ENCODE data around the gene POLDIP2. TPM values are rescaled to one million over a fixed set of nuclear protein-coding genes. Genes with fewer than 3 reads are reported as not detected.

Gene POLDIP2
- total and polyA plus RNA-seq, 2 of the 13 experiments (the other 11 are each of a cell fraction or from before 2014, with no cell fraction given), result 85.9 to 114 TPM

DNA sequence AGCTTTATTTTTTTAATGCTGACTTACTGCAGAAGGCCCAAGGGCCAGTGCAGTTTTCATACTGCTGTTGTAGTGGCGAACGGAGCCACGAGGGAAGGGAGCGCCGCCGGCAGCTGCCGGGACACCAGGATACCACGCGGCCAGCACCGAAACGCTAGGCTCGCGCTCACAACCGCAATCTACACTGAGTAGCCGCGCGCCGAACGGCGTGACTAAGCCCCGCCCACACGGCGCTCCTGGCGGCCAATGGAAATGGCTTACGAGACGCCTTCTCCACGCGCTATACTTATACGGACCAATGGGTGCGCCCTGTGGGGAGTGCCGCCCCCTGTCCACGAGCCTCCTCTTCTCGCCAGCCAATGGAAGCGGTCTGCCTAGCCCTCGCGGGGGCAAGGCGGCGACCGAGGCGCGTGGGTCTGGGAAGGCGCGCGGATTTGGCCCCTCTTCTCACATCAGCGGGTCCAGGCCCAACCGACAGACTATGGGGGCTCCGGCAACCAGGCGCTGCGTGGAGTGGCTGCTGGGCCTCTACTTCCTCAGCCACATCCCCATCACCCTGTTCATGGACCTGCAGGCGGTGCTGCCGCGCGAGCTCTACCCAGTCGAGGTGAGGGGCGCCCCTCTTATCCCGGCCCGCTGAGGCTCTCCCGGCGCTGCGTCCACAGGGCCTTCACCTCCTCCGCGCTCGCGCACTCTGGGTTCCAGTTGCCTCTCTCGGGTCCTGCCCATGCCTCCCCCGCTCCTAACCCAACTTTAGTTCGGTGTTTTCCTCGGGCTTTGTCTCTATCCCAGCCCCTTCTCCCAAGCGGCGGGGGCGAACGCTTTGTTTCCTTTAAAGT, 38.3 kb downstream of the POLDIP2 start, which contains the start of gene TMEM97 (continued):
- TF ChIP-seq, protein P1, sequence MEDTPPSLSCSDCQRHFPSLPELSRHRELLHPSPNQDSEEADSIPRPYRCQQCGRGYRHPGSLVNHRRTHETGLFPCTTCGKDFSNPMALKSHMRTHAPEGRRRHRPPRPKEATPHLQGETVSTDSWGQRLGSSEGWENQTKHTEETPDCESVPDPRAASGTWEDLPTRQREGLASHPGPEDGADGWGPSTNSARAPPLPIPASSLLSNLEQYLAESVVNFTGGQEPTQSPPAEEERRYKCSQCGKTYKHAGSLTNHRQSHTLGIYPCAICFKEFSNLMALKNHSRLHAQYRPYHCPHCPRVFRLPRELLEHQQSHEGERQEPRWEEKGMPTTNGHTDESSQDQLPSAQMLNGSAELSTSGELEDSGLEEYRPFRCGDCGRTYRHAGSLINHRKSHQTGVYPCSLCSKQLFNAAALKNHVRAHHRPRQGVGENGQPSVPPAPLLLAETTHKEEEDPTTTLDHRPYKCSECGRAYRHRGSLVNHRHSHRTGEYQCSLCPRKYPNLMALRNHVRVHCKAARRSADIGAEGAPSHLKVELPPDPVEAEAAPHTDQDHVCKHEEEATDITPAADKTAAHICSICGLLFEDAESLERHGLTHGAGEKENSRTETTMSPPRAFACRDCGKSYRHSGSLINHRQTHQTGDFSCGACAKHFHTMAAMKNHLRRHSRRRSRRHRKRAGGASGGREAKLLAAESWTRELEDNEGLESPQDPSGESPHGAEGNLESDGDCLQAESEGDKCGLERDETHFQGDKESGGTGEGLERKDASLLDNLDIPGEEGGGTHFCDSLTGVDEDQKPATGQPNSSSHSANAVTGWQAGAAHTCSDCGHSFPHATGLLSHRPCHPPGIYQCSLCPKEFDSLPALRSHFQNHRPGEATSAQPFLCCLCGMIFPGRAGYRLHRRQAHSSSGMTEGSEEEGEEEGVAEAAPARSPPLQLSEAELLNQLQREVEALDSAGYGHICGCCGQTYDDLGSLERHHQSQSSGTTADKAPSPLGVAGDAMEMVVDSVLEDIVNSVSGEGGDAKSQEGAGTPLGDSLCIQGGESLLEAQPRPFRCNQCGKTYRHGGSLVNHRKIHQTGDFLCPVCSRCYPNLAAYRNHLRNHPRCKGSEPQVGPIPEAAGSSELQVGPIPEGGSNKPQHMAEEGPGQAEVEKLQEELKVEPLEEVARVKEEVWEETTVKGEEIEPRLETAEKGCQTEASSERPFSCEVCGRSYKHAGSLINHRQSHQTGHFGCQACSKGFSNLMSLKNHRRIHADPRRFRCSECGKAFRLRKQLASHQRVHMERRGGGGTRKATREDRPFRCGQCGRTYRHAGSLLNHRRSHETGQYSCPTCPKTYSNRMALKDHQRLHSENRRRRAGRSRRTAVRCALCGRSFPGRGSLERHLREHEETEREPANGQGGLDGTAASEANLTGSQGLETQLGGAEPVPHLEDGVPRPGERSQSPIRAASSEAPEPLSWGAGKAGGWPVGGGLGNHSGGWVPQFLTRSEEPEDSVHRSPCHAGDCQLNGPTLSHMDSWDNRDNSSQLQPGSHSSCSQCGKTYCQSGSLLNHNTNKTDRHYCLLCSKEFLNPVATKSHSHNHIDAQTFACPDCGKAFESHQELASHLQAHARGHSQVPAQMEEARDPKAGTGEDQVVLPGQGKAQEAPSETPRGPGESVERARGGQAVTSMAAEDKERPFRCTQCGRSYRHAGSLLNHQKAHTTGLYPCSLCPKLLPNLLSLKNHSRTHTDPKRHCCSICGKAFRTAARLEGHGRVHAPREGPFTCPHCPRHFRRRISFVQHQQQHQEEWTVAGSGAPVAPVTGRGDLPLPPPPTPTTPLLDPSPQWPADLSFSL (CRISPR knock-in tag; IDR thresholded peaks at IDR 0.05), result no peak
- TF ChIP-seq ZNF510 (CRISPR knock-in tag; IDR thresholded peaks at IDR 0.05; ENCODE audit: low read depth) (0 out of 2 replicates have a peak, but pooled peaks have one; percentile 67), HOXD1 (CRISPR knock-in tag; IDR thresholded peaks at IDR 0.05) (peak; percentile 65; the same call in 1 of the 2 replicates), NFATC3 (CRISPR knock-in tag; IDR thresholded peaks at IDR 0.05) (no peak), ONECUT2 (CRISPR knock-in tag; IDR thresholded peaks at IDR 0.05) (no peak; the same call in 1 of the 2 replicates), SMYD3 (CRISPR knock-in tag; IDR thresholded peaks at IDR 0.05) (peak; percentile 96), ERF (CRISPR knock-in tag; IDR thresholded peaks at IDR 0.05) (peak; percentile 46; the same call in 1 of the 2 replicates), TAF15 (IDR thresholded peaks at IDR 0.05; ENCODE audit: low read depth, low read length, poor library complexity, severe bottlenecking) (no peak), ZNF30 (CRISPR knock-in tag; IDR thresholded peaks at IDR 0.05) (peak; percentile 95), ZNF34 (CRISPR knock-in tag; IDR thresholded peaks at IDR 0.05; ENCODE audit: borderline replicate concordance) (no peak), RBAK (CRISPR knock-in tag; IDR thresholded peaks at IDR 0.05) (no peak), SMAD1 (CRISPR knock-in tag; IDR thresholded peaks at IDR 0.05; ENCODE audit: borderline replicate concordance, low read depth) (no peak)
- TF ChIP-seq, protein P2, sequence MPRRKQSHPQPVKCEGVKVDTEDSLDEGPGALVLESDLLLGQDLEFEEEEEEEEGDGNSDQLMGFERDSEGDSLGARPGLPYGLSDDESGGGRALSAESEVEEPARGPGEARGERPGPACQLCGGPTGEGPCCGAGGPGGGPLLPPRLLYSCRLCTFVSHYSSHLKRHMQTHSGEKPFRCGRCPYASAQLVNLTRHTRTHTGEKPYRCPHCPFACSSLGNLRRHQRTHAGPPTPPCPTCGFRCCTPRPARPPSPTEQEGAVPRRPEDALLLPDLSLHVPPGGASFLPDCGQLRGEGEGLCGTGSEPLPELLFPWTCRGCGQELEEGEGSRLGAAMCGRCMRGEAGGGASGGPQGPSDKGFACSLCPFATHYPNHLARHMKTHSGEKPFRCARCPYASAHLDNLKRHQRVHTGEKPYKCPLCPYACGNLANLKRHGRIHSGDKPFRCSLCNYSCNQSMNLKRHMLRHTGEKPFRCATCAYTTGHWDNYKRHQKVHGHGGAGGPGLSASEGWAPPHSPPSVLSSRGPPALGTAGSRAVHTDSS (CRISPR knock-in tag; conservative IDR thresholded peaks at IDR 0.05), result no peak
- TF ChIP-seq, protein P3, sequence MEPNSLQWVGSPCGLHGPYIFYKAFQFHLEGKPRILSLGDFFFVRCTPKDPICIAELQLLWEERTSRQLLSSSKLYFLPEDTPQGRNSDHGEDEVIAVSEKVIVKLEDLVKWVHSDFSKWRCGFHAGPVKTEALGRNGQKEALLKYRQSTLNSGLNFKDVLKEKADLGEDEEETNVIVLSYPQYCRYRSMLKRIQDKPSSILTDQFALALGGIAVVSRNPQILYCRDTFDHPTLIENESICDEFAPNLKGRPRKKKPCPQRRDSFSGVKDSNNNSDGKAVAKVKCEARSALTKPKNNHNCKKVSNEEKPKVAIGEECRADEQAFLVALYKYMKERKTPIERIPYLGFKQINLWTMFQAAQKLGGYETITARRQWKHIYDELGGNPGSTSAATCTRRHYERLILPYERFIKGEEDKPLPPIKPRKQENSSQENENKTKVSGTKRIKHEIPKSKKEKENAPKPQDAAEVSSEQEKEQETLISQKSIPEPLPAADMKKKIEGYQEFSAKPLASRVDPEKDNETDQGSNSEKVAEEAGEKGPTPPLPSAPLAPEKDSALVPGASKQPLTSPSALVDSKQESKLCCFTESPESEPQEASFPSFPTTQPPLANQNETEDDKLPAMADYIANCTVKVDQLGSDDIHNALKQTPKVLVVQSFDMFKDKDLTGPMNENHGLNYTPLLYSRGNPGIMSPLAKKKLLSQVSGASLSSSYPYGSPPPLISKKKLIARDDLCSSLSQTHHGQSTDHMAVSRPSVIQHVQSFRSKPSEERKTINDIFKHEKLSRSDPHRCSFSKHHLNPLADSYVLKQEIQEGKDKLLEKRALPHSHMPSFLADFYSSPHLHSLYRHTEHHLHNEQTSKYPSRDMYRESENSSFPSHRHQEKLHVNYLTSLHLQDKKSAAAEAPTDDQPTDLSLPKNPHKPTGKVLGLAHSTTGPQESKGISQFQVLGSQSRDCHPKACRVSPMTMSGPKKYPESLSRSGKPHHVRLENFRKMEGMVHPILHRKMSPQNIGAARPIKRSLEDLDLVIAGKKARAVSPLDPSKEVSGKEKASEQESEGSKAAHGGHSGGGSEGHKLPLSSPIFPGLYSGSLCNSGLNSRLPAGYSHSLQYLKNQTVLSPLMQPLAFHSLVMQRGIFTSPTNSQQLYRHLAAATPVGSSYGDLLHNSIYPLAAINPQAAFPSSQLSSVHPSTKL (CRISPR knock-in tag; IDR thresholded peaks at IDR 0.05), result no peak; the same call in 1 of the 2 replicates
